Body of pancreas (tissue), 4 donors: Measurements from ENCODE around the gene APC2. TPM values are rescaled to one million over a fixed set of nuclear protein-coding genes. Genes with fewer than 3 reads are reported as not detected.
A peak's percentile ranks its signal among the peaks of the same experiment; 100 is the strongest.

Source experiments
- ATAC-seq: fragments of 150-250 bp; one replicate; pipeline ENCODE4 v1.9.1; 2016
- DNase-seq, 4 donors: peaks; one replicate each; pipeline ENCODE4 v3.0.0-alpha.2; 2019
- H3K27ac ChIP-seq, 4 donors: fragments of 200-600 bp; sonication (generic); 1 replicate in 3 of 4; 2 replicates in 1 of 4; pipeline versions ENCODE4 v1.5.1 to v1.6.1; 2016 to 2019; ENCODE audit warnings: mild to moderate bottlenecking in 1 of 4, mixed read lengths in 1 of 4, moderate library complexity in 1 of 4
- H3K27me3 ChIP-seq, 2 donors: fragments of 200-600 bp; sonication (generic); one replicate each; pipeline ENCODE4 v1.6.0; 2016; ENCODE audit warnings: mild to moderate bottlenecking in 1 of 2
- H3K36me3 ChIP-seq, 2 donors: fragments of 200-600 bp; sonication (generic); replicated peaks in 1 of 2; 2 replicates each; pipeline ENCODE4 v1.5.1; 2016; ENCODE audit warnings: low read depth in 2 of 2; ENCODE audit not compliant: insufficient read depth in 1 of 2
- H3K4me1 ChIP-seq: fragments of 200-600 bp; sonication (generic); one replicate; pipeline ENCODE4 v1.6.0; 2016
- H3K4me3 ChIP-seq, 2 donors: fragments of 200-600 bp; sonication (generic); 1 replicate in 1 of 2; 2 replicates in 1 of 2; pipeline ENCODE4 v1.5.1; 2016 to 2019
- H3K9me3 ChIP-seq, 3 donors: fragments of 200-600 bp; sonication (generic); 1 replicate in 2 of 3; 2 replicates in 1 of 3; pipeline ENCODE4 v1.5.1; 2016
- CTCF ChIP-seq, 7 experiments: fragments of 450-650 bp in 4 of 7; fragments of 200-600 bp in 3 of 7; sonication (generic) in 3 of 7; IDR thresholded peaks; one replicate each; pipeline ENCODE4 v1.5.1; 2016 to 2019; ENCODE audit warnings: antibody characterized with exemption in 7 of 7
- POLR2A ChIP-seq, 3 donors: fragments of 450-650 bp; IDR thresholded peaks; one replicate each; pipeline ENCODE4 v1.6.1; 2016; ENCODE audit warnings: antibody characterized with exemption in 3 of 3, mild to moderate bottlenecking in 2 of 3
- WGBS, 2 donors: methylation state at CpG; one replicate each; pipeline ENCODE4 v1.1.5; 2017; 5-methylcytosine and 5-hydroxymethylcytosine counted together
- intact Hi-C: fragments of 100-400 bp; cut with DNase I; formaldehyde crosslinking; loops from one replicate; pipeline ENCODE4 v1.15.1; 2023
- total RNA-seq, 2 donors: library from RNA; depleted of rRNA; stranded (reverse); fragments of >200 nt; gene quantifications; one replicate each; pipeline ENCODE4 v1.1.0, GENCODE V29; 2016

APC2 gene
- total RNA-seq, 2 donors from 2014 or later, result 0.26 TPM; not detected in 1

- Histone ChIP-seq H3K27me3 (no peaks in the 10 kb centered on the region), H3K4me3 (peak overlapping the region; percentile 13 to 27), H3K36me3 (no peaks in the 10 kb centered on the region), H3K27ac (peak overlapping the region; percentile 63 to 89 (median 76)), H3K9me3 (no peaks in the 10 kb centered on the region), H3K4me1 (peaks cover 37% of the 10 kb centered on the region)
- DNase-seq (peak in 1 of 4 donors; percentile 21), ATAC-seq (no peak)
- TF ChIP-seq POLR2A (IDR thresholded peaks at IDR 0.05) (peak in 2 of 3 donors; percentile 41 to 45), CTCF (IDR thresholded peaks at IDR 0.05) (no peak)
- whole genome bisulfite sequencing, 2 donors, result 29 to 72% methylated on average over 10 to 37 of the region's 37 CpGs
- intact Hi-C loops, result no loop called here
Observed at GRCh38 chr19:1489463-1490310, 39.8 kb downstream of the APC2 start.

- Histone ChIP-seq H3K4me3 (peak within 1 kb of the TSS; percentile 13 to 32), H3K27me3 (no peaks in the 10 kb centered on the region), H3K9me3 (no peaks in the 10 kb centered on the region), H3K36me3 (no peaks in the 10 kb centered on the region), H3K4me1 (peaks cover 37% of the 10 kb centered on the region), H3K27ac (peak within 1 kb of the TSS; percentile 63 to 89 (median 76))
- WGBS, 2 donors, result 0% methylated on average over 44 to 68 of the region's 74 CpGs
- intact Hi-C loops, result no loop called here
- peak; percentile 90 for ATAC-seq
- peak in 3 of 7 experiments; percentile 16 to 17 (median 17) for TF ChIP-seq CTCF (IDR thresholded peaks at IDR 0.05)
- peak in 1 of 3 donors; percentile 7 for TF ChIP-seq POLR2A (IDR thresholded peaks at IDR 0.05)
- DNase-seq, result peak; percentile 99
Observed at GRCh38 chr19:1490311-1491113, 40.6 kb downstream of the APC2 start, which contains the start of gene PCSK4. PCSK4 (minus strand) TSS chr19:1490350; CDS start chr19:1490346, 4 bp downstream.

- no peaks in the 10 kb centered on the region for H3K36me3 ChIP-seq
- 0 to 5% methylated on average over 4 to 51 of the region's 73 CpGs for WGBS, 2 donors
- no peak for TF ChIP-seq CTCF (IDR thresholded peaks at IDR 0.05)
- peak; percentile 57 to 64 (median 58) for TF ChIP-seq POLR2A (IDR thresholded peaks at IDR 0.05)
Observed at GRCh38 chr19:1491114-1491848, 41.4 kb downstream of the APC2 start, which contains the start of gene REEP6. REEP6 (plus strand) TSS chr19:1491181; CDS start chr19:1491270, 89 bp downstream.

DNA sequence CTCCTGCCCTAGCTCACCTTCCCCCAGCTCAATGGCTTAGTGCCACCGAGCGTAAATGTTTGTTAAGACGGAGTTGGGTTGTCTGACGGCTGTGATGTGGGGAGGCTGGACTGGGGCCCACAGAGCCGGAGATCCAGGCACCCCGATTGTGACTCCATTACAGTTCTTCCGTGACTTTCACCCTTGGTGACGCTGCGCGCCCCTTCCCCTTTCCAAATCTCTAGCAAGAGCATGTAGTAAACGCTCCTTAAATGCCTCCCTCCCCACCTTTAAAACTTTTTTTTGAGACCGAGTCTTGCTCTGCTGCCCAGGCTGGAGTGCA is 41.9 kb downstream of the APC2 start:
- ATAC-seq (no peak), DNase-seq (peak in 2 of 4 donors; percentile 49 to 53)
- Histone ChIP-seq H3K4me1 (peaks cover 37% of the 10 kb centered on the region), H3K9me3 (no peaks in the 10 kb centered on the region), H3K27ac (peak overlapping the region; percentile 26 to 81 (median 70)), H3K4me3 (no peak overlapping the region), H3K27me3 (no peaks in the 10 kb centered on the region), H3K36me3 (no peaks in the 10 kb centered on the region)
- intact Hi-C loops, result no loop called here
- 37 to 42% methylated on average over 11 to 12 of the region's 12 CpGs for WGBS, 2 donors
- TF ChIP-seq CTCF (IDR thresholded peaks at IDR 0.05) (no peak), POLR2A (IDR thresholded peaks at IDR 0.05) (no peak)

More at GRCh38 chr19:1491114-1491848, 41.4 kb downstream of the APC2 start, which contains the start of gene REEP6:
- no peaks in the 10 kb centered on the region for H3K9me3 ChIP-seq
- intact Hi-C loops, result no loop called here
- no peaks in the 10 kb centered on the region for H3K27me3 ChIP-seq
- H3K4me1 ChIP-seq, result peaks cover 37% of the 10 kb centered on the region
- peak within 1 kb of the TSS; percentile 63 to 89 (median 76) for H3K27ac ChIP-seq
- H3K4me3 ChIP-seq, result peak within 1 kb of the TSS; percentile 13 to 32
- ATAC-seq (no peak), DNase-seq (peak in 2 of 4 donors; percentile 30 to 43)
